ENCODE data around the gene TMEM266. TPM values are rescaled to one million over a fixed set of nuclear protein-coding genes. Genes with fewer than 3 reads are reported as not detected.

The TMEM266 gene
- total and polyA plus RNA-seq, 8 donors = 0.35 to 2.8 (median 1.3) TPM; not detected in 4

- no peak overlapping the region for H3K4me3 ChIP-seq
- H3K27ac ChIP-seq = no peak overlapping the region
- no peak for DNase-seq
- intact Hi-C loops (cut with DNase I; ENCODE audit: low total_unique reads) = no loop called here
- peaks cover 9 to 17% (median 11%) of the 10 kb centered on the region in 4 donors for H3K4me1 ChIP-seq
- TF ChIP-seq POLR2A (IDR thresholded peaks at IDR 0.05) (no peak), CTCF (IDR thresholded peaks at IDR 0.05) (no peak), POLR2AphosphoS5 (IDR thresholded peaks at IDR 0.05) (no peak), EP300 (IDR thresholded peaks at IDR 0.05) (no peak)
- H3K27me3 ChIP-seq = no peaks in the 10 kb centered on the region
- WGBS, 5 donors = 89 to 97% (median 91%) methylated on average over 4 of the region's 4 CpGs
- H3K9me3 ChIP-seq = no peaks in the 10 kb centered on the region
- peaks cover 10 to 53% (median 48%) of the 10 kb centered on the region in 4 donors for H3K36me3 ChIP-seq
Measured at GRCh38 chr15:76222159-76222558, 162.4 kb downstream of the TMEM266 start.

- 85 to 98% (median 93%) methylated on average over 2 of the region's 2 CpGs for WGBS, 5 donors
Measured at GRCh38 chr15:76223521-76223920, 163.7 kb downstream of the TMEM266 start.

GRCh38 chr15:76229266-76229665 is 169.5 kb downstream of the TMEM266 start:
- TF ChIP-seq POLR2A (IDR thresholded peaks at IDR 0.05) (no peak), EP300 (IDR thresholded peaks at IDR 0.05) (no peak), CTCF (IDR thresholded peaks at IDR 0.05) (no peak), POLR2AphosphoS5 (IDR thresholded peaks at IDR 0.05) (no peak)
- peaks cover 15 to 58% (median 54%) of the 10 kb centered on the region in 4 donors for H3K36me3 ChIP-seq
- peaks cover 0 to 8% (median 2%) of the 10 kb centered on the region in 4 donors for H3K4me1 ChIP-seq
- H3K4me3 ChIP-seq = no peak overlapping the region
- no peak overlapping the region for H3K27ac ChIP-seq
- 0 to 97% (median 90%) methylated on average over 1 of the region's 1 CpG for WGBS, 5 donors
- intact Hi-C loops (cut with DNase I; ENCODE audit: low total_unique reads) = no loop called here
- no peaks in the 10 kb centered on the region for H3K27me3 ChIP-seq
- DNase-seq = no peak
- H3K9me3 ChIP-seq = no peaks in the 10 kb centered on the region

More at GRCh38 chr15:76223521-76223920, 163.7 kb downstream of the TMEM266 start:
- H3K36me3 ChIP-seq = peaks cover 10 to 58% (median 55%) of the 10 kb centered on the region in 4 donors
- no peak overlapping the region for H3K4me3 ChIP-seq
- TF ChIP-seq CTCF (IDR thresholded peaks at IDR 0.05) (no peak), POLR2AphosphoS5 (IDR thresholded peaks at IDR 0.05) (no peak), POLR2A (IDR thresholded peaks at IDR 0.05) (no peak), EP300 (IDR thresholded peaks at IDR 0.05) (no peak)
- no peaks in the 10 kb centered on the region for H3K9me3 ChIP-seq
- H3K4me1 ChIP-seq = peaks cover 0 to 12% (median 2%) of the 10 kb centered on the region in 4 donors
- no peak for DNase-seq
- H3K27me3 ChIP-seq = no peaks in the 10 kb centered on the region
- H3K27ac ChIP-seq = no peak overlapping the region
- intact Hi-C loops (cut with DNase I; ENCODE audit: low total_unique reads) = no loop called here

GRCh38 chr15:76233921-76234320 is 174.1 kb downstream of the TMEM266 start:
- 89 to 100% (median 97%) methylated on average over 1 of the region's 1 CpG for WGBS, 5 donors
- DNase-seq = no peak
- intact Hi-C loops (cut with DNase I; ENCODE audit: low total_unique reads) = no loop called here

More at GRCh38 chr15:76233921-76234320, 174.1 kb downstream of the TMEM266 start:
- Histone ChIP-seq H3K4me1 (peaks cover 0 to 23% (median 0%) of the 10 kb centered on the region in 4 donors), H3K36me3 (peaks cover 7 to 22% (median 21%) of the 10 kb centered on the region in 4 donors), H3K27me3 (no peaks in the 10 kb centered on the region), H3K4me3 (no peak overlapping the region), H3K9me3 (no peaks in the 10 kb centered on the region), H3K27ac (no peak overlapping the region)
- TF ChIP-seq POLR2A (IDR thresholded peaks at IDR 0.05) (no peak), CTCF (IDR thresholded peaks at IDR 0.05) (no peak), POLR2AphosphoS5 (IDR thresholded peaks at IDR 0.05) (no peak), EP300 (IDR thresholded peaks at IDR 0.05) (no peak)

Data from stomach (tissue), 9 donors.